ENCODE data around the gene PLCB4. TPM values are rescaled to one million over a fixed set of nuclear protein-coding genes. Genes with fewer than 3 reads are reported as not detected.

PLCB4 gene
- polyA plus RNA-seq, 1 experiment, result 8.8 TPM

DNA sequence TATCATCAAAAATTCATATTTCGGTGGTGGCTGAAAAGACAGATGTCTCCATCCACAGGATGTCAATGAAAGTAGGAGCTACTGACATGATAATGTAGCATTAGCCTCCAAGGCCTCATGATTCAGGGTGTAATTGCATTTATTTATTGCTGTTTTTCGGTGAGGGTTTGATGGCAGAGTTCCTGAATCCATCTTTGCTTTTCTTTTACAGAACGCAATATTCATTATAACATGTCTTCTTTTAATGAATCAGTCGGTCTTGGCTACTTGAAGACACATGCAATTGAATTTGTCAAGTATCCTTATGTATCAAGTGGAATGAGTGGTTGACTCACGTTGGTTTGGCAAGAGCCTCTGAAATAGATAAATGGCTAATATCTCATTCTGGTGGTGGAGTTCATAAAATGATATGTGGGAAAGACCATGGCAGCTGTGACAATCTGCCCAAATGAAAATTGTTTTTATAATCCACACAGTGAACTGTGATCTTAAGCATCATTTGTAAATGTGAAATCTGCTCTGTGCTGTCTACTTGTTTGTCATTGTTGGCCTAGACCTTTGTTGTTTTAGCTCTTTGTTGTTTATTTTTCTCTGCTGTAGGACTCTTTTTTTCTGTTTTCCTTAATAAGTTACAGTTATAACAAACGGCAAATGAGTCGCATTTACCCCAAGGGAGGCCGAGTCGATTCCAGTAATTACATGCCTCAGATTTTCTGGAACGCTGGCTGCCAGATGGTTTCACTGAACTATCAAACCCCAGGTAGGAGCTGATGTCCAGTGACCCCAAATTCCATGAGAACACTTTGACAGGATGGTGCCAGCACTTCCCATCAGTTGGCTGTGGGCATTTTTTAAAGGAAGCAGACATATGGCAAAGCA lies 339.8 kb downstream of the PLCB4 start:
- ChIA-PET POLR2A (interaction anchor here (1.0 kb wide), 1 partner anchor 201 kb away, joined by 4 read pairs; no protein-coding TSS in a partner anchor), CTCF (interaction anchor here (0.7 to 6.6 kb wide), 42 partner anchors 9 to 1428 kb away, joined by 3 to 195 read pairs (median 4); partner anchors contain the start of gene MKKS)
- no peak for TF ChIP-seq CTCF (IDR thresholded peaks at IDR 0.05; ENCODE audit: insufficient read depth, low read depth, low read length)
- H3K36me3 ChIP-seq (ENCODE audit: control insufficient read depth, insufficient read depth, low read length), result no peaks in the 10 kb centered on the region; the same call in 1 of the 2 replicates
- H3K27me3 ChIP-seq (ENCODE audit: control insufficient read depth, insufficient read depth, low read length), result no peaks in the 10 kb centered on the region
- H3K4me3 ChIP-seq (ENCODE audit: low read depth, low read length), result no peak overlapping the region
- peak; percentile 24 for DNase-seq (ENCODE audit: low read depth)

GRCh38 chr20:9409352-9409751 lies 340.5 kb downstream of the PLCB4 start:
- ChIA-PET CTCF (interaction anchor here (1.2 to 6.6 kb wide), 5 partner anchors 13 to 209 kb away, joined by 3 to 195 read pairs (median 30); no protein-coding TSS in a partner anchor), POLR2A (no interaction called here)

GRCh38 chr20:9409981-9410380 lies 341.1 kb downstream of the PLCB4 start:
- no peak for TF ChIP-seq CTCF (IDR thresholded peaks at IDR 0.05; ENCODE audit: insufficient read depth, low read depth, low read length)
- POLR2A ChIA-PET, result no interaction called here
- DNase-seq (ENCODE audit: low read depth), result peak; percentile 23
- H3K4me3 ChIP-seq (ENCODE audit: low read depth, low read length), result no peak overlapping the region
- peaks cover 1% of the 10 kb centered on the region; the same call in 1 of the 2 replicates for H3K36me3 ChIP-seq (ENCODE audit: control insufficient read depth, insufficient read depth, low read length)
- no peaks in the 10 kb centered on the region for H3K27me3 ChIP-seq (ENCODE audit: control insufficient read depth, insufficient read depth, low read length)
- CTCF ChIA-PET, result interaction anchor here (1.2 to 6.6 kb wide), 3 partner anchors 12 to 208 kb away, joined by 3 to 195 read pairs (median 30); no protein-coding TSS in a partner anchor

More at GRCh38 chr20:9409352-9409751, 340.5 kb downstream of the PLCB4 start:
- Histone ChIP-seq H3K27me3 (ENCODE audit: control insufficient read depth, insufficient read depth, low read length) (no peaks in the 10 kb centered on the region), H3K36me3 (ENCODE audit: control insufficient read depth, insufficient read depth, low read length) (peaks cover 1% of the 10 kb centered on the region; the same call in 1 of the 2 replicates), H3K4me3 (ENCODE audit: low read depth, low read length) (no peak overlapping the region)
- no peak for TF ChIP-seq CTCF (IDR thresholded peaks at IDR 0.05; ENCODE audit: insufficient read depth, low read depth, low read length)
- peak; percentile 16 for DNase-seq (ENCODE audit: low read depth)

GRCh38 chr20:9411833-9412232 lies 342.9 kb downstream of the PLCB4 start:
- ChIA-PET POLR2A (no interaction called here), CTCF (interaction anchor here (0.7 to 0.9 kb wide), 2 partner anchors 38 to 198 kb away, joined by 3 to 4 read pairs; no protein-coding TSS in a partner anchor)
- Histone ChIP-seq H3K4me3 (ENCODE audit: low read depth, low read length) (no peak overlapping the region), H3K36me3 (ENCODE audit: control insufficient read depth, insufficient read depth, low read length) (peaks cover 1% of the 10 kb centered on the region; the same call in 1 of the 2 replicates), H3K27me3 (ENCODE audit: control insufficient read depth, insufficient read depth, low read length) (no peaks in the 10 kb centered on the region)
- DNase-seq (ENCODE audit: low read depth), result no peak
- no peak for TF ChIP-seq CTCF (IDR thresholded peaks at IDR 0.05; ENCODE audit: insufficient read depth, low read depth, low read length)

DNA sequence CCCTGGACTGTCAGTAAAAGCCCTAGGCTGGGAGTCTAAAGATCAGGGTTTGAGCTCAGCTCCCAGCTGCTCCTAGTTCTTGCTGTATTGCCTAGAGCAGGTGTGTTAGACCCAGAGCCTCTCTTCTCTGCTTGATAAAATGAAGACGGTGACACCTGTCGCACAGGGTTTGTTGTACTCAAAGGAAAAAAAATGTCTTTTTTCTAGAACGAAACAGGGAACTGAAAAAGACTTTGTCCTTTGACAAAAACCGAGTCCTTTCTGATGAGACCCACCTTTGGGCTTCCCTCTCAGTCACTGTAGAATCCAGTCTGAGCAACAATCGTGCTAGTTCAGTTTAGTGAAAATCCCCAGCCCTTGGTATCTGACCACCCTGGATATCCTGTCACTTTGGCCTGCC lies 343.4 kb downstream of the PLCB4 start:
- DNase-seq (ENCODE audit: low read depth), result no peak
- ChIA-PET POLR2A (no interaction called here), CTCF (interaction anchor here (0.7 kb wide), 1 partner anchor 37 kb away, joined by 3 read pairs; no protein-coding TSS in a partner anchor)
- no peaks in the 10 kb centered on the region for H3K27me3 ChIP-seq (ENCODE audit: control insufficient read depth, insufficient read depth, low read length)
- no peak overlapping the region for H3K4me3 ChIP-seq (ENCODE audit: low read depth, low read length)
- H3K36me3 ChIP-seq (ENCODE audit: control insufficient read depth, insufficient read depth, low read length), result peaks cover 1% of the 10 kb centered on the region; the same call in 1 of the 2 replicates
- TF ChIP-seq CTCF (IDR thresholded peaks at IDR 0.05; ENCODE audit: insufficient read depth, low read depth, low read length), result no peak

All from BJ (cell line).